GM06990 (cell line): ENCODE measurements around the gene DDRGK1.

Experiments
- DNase-seq: peaks from one replicate; pipeline ENCODE4 v3.0.0-alpha.2; 2011; ENCODE audit not compliant: insufficient read length; ENCODE audit errors: extremely low read depth
- H3K27me3 ChIP-seq: replicated peaks from 2 replicates; pipeline ENCODE4 v1.6.0; 2011; ENCODE audit warnings: low read length; ENCODE audit not compliant: control insufficient read depth, insufficient read depth
- H3K36me3 ChIP-seq: 2 replicates; pipeline ENCODE4 v1.5.1; 2011; ENCODE audit warnings: low read length; ENCODE audit not compliant: control insufficient read depth, insufficient read depth
- H3K4me3 ChIP-seq: replicated peaks from 2 replicates; pipeline ENCODE4 v1.5.1; 2011; ENCODE audit warnings: low read depth, mild to moderate bottlenecking, control low read depth, low read length
- CTCF ChIP-seq: IDR thresholded peaks from 2 replicates; pipeline ENCODE4 v1.5.1; 2011; ENCODE audit warnings: low read length, control low read depth, mild to moderate bottlenecking, inconsistent platforms; ENCODE audit not compliant: insufficient read depth, poor library complexity, severe bottlenecking

DDRGK1 gene

GRCh38 chr20:3203315-3204123 is 963 bp downstream of the DDRGK1 start:
- TF ChIP-seq CTCF = no peak
- H3K27me3 ChIP-seq = no peaks in the 10 kb centered on the region
- peak overlapping the region; percentile 95 for H3K4me3 ChIP-seq
- H3K36me3 ChIP-seq = peaks cover 7% of the 10 kb centered on the region
- peak; percentile 59 for DNase-seq

- DNase-seq = no peak
- peaks cover 7% of the 10 kb centered on the region for H3K36me3 ChIP-seq
These were observed 1.5 kb downstream of the DDRGK1 start for GRCh38 chr20:3202965-3203314.

GRCh38 chr20:3199976-3200755 is 4.3 kb downstream of the DDRGK1 start:
- no peaks in the 10 kb centered on the region for H3K27me3 ChIP-seq
- no peak overlapping the region for H3K4me3 ChIP-seq
- H3K36me3 ChIP-seq = peaks cover 14% of the 10 kb centered on the region
- no peak for DNase-seq
- TF ChIP-seq CTCF = no peak

More at GRCh38 chr20:3202965-3203314, 1.5 kb downstream of the DDRGK1 start:
- no peaks in the 10 kb centered on the region for H3K27me3 ChIP-seq
- no peak for TF ChIP-seq CTCF
- H3K4me3 ChIP-seq = peak overlapping the region; percentile 95

GRCh38 chr20:3199206-3199605 is 5.3 kb downstream of the DDRGK1 start:
- Histone ChIP-seq H3K27me3 (no peaks in the 10 kb centered on the region), H3K4me3 (no peak overlapping the region), H3K36me3 (peaks cover 24% of the 10 kb centered on the region)
- no peak for DNase-seq
- no peak for TF ChIP-seq CTCF

- no peak overlapping the region for H3K4me3 ChIP-seq
- DNase-seq = no peak
- peaks cover 48% of the 10 kb centered on the region for H3K36me3 ChIP-seq
- H3K27me3 ChIP-seq = no peaks in the 10 kb centered on the region
- no peak for TF ChIP-seq CTCF
These were observed 8.8 kb downstream of the DDRGK1 start for GRCh38 chr20:3195590-3196237.
